CD8-positive, alpha-beta T cell (primary cell): ENCODE measurements around the gene LIMS3. TPM values are rescaled to one million over a fixed set of nuclear protein-coding genes. Genes with fewer than 3 reads are reported as not detected.

Experiments used
- total RNA-seq, 46 experiments: library from RNA in 2 of 46; stranded (reverse) in 2 of 46; gene quantifications; one replicate each; pipeline ENCODE4 v1.2.3 and lab custom pipeline; 2021 to 2026

Gene LIMS3
- total RNA-seq, 2 experiments from 2014 or later: not detected

Other genes with a start within 250 kb of the LIMS3 start
- 100 to 1,000 TPM; 243 to 401 TPM for gene RGPD5, start 104.4 kb upstream of the LIMS3 start, total RNA-seq
- gene MALL, start 217.1 kb downstream of the LIMS3 start, total RNA-seq: not detected